Natural killer cell treated with Interleukin-12 subunit alpha and Interleukin-12 subunit beta and Interleukin-15 and Interleukin-18, amount 100 ng/mL, for 72 hours (primary cell): Measurements from ENCODE around the gene BICDL2. TPM values are rescaled to one million over a fixed set of nuclear protein-coding genes. Genes with fewer than 3 reads are reported as not detected.

Experiments
- ATAC-seq, 2 donors: fragments of 150-1000 bp; cut with Tn5 transposase in 1 of 2; sonication (Bioruptor Pico), chemical (Tn5 transposase) in 1 of 2; 2 replicates each; pipeline ENCODE4 v1.10.0; 2021
- DNase-seq: peaks from one replicate; pipeline ENCODE4 v3.0.0; 2022; ENCODE audit warnings: low spot score
- H3K27ac Mint-ChIP-seq, 2 donors: 1 replicate in 1 of 2; 2 replicates in 1 of 2; pipeline ENCODE4 v1.8.0; 2022; ENCODE audit warnings: mixed read lengths in 2 of 2, mild to moderate bottlenecking in 1 of 2, moderate library complexity in 1 of 2
- H3K27me3 Mint-ChIP-seq, 2 donors: 1 replicate in 1 of 2; 2 replicates in 1 of 2; pipeline ENCODE4 v1.8.0; 2022; ENCODE audit warnings: mixed read lengths in 2 of 2
- H3K36me3 Mint-ChIP-seq: one replicate; pipeline ENCODE4 v1.8.0; 2022; ENCODE audit warnings: mixed read lengths
- H3K4me1 Mint-ChIP-seq, 2 donors: 1 replicate in 1 of 2; 2 replicates in 1 of 2; pipeline ENCODE4 v1.8.0; 2022; ENCODE audit warnings: low read depth in 2 of 2, mixed read lengths in 2 of 2, mild to moderate bottlenecking in 1 of 2
- H3K4me3 Mint-ChIP-seq: one replicate; pipeline ENCODE4 v1.8.0; 2022; ENCODE audit warnings: mixed read lengths
- H3K9me3 Mint-ChIP-seq: 2 replicates; pipeline ENCODE4 v1.8.0; 2022; ENCODE audit warnings: mixed read lengths
- total RNA-seq, 2 donors: library from RNA; stranded (reverse); gene quantifications; one replicate each; pipeline ENCODE4 v1.2.3, GENCODE V29; 2022

BICDL2 gene
- total RNA-seq, 2 donors from 2014 or later, result 0.50 to 0.67 TPM

DNA sequence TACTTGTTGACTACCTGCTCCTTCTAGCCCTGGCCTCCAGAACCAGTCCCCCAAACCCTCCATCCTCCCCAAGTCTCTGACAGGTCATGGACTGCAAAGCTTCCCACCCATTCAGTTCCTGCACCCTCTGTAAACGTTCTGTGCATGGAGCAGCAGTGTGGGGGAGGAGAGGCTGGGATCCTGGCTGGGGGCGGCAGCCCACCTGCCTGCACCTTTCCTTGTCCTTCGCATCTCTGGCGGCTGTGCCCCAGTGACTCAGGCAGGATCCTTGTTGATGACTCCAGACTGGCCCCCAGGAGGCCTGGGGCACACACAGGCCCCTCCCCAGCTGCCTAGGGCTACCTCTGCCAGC, 54.9 kb downstream of the BICDL2 start:
- peak overlapping the region; percentile 69 for H3K4me3 Mint-ChIP-seq
- DNase-seq, result no peak
- no peaks in the 10 kb centered on the region for H3K36me3 Mint-ChIP-seq
- H3K27me3 Mint-ChIP-seq, result no peaks in the 10 kb centered on the region
- H3K4me1 Mint-ChIP-seq, result peaks cover 10 to 19% of the 10 kb centered on the region in 2 donors
- H3K9me3 Mint-ChIP-seq, result no peaks in the 10 kb centered on the region
- H3K27ac Mint-ChIP-seq, result peak overlapping the region; percentile 77 to 80
- ATAC-seq, result no peak

DNA sequence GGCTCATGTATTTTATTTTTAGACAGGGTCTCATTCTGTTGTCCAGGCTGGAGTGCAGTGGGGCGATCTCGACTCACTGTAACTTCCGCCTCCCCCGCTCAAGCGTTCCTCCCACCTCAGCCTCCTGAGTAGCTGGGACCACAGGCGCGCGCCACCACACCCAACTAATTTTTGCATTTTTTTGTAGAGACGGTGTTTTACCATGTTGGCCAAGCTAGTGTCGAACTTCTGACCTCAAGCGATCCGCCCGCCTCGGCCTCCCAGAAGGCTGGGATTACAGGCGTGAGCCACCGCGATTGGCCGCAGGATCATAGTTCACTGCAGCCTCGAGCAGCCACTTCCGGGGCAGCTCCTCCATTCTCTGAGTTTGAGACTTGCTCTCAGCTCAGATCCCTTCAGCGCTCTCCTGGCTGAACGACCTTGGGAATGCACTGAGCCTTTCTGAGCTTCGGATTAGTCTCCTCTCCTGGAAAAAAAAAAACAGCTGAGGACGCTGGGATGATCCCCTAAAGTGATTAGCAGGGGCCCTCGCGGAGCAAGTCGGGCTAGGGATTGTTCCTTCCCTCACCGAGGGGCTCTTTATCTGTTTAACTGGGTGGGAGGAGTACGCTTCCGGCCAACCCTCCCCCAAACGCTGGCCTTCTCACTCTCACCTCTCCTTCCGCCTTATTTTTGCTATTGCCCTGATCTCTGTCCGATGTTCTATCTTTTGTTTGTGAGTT, 55.4 kb downstream of the BICDL2 start:
- peak overlapping the region; percentile 69 for H3K4me3 Mint-ChIP-seq
- no peak for DNase-seq
- no peaks in the 10 kb centered on the region for H3K36me3 Mint-ChIP-seq
- H3K27me3 Mint-ChIP-seq, result no peaks in the 10 kb centered on the region
- H3K27ac Mint-ChIP-seq, result peak overlapping the region; percentile 77 to 80
- ATAC-seq, result no peak
- H3K9me3 Mint-ChIP-seq, result no peaks in the 10 kb centered on the region
- peaks cover 10 to 19% of the 10 kb centered on the region in 2 donors for H3K4me1 Mint-ChIP-seq

GRCh38 chr16:2980227-2981176, 56.2 kb downstream of the BICDL2 start, which contains the start of gene PKMYT1:
Gene PKMYT1, minus strand, starts transcription at chr16:2980446. Its CDS starts 789 bp downstream, at chr16:2979657.
- peak; percentile 95 for DNase-seq
- no peaks in the 10 kb centered on the region for H3K36me3 Mint-ChIP-seq
- H3K9me3 Mint-ChIP-seq, result no peaks in the 10 kb centered on the region
- H3K4me3 Mint-ChIP-seq, result peak within 1 kb of the TSS; percentile 69
- no peaks in the 10 kb centered on the region for H3K27me3 Mint-ChIP-seq
- ATAC-seq, result peak; percentile 93 to 95
- H3K27ac Mint-ChIP-seq, result peak within 1 kb of the TSS; percentile 77 to 80
- peaks cover 10 to 19% of the 10 kb centered on the region in 2 donors for H3K4me1 Mint-ChIP-seq

DNA sequence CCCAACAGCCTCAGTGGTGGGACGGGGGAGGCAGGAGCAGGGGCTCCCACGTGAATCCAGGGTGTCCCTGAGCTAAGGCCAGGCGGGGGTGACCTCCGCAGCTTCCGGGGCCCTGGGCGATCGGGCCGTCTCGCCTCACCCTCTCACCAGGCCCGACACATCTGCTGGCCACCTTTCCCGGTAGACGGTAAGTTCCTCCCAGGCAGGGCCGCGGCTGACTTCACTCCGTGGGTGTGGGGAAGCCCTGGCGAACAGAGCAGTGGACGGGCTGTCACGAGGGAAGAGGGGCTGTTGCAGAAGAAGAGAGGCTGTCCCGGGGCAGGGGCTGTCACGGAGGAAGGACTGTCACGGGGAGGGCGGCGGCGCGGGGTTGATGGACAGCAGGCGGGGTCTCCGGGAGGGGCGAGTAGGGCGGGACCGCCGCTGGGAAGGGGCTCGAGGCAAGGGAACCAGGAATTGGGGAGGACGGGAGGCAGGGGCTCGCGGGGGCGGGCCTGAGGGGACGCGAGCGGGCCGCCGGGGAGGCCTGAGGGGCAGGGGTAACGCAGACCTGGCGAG, 57.0 kb downstream of the BICDL2 start:
- H3K27ac Mint-ChIP-seq, result peak overlapping the region in 1 of 2 donors; percentile 49

More for the DNA sequence above, 57.0 kb downstream of the BICDL2 start:
- Mint-ChIP-seq H3K9me3 (no peaks in the 10 kb centered on the region), H3K4me1 (peaks cover 10 to 19% of the 10 kb centered on the region in 2 donors), H3K27me3 (no peaks in the 10 kb centered on the region), H3K36me3 (no peaks in the 10 kb centered on the region), H3K4me3 (peak overlapping the region; percentile 69)
- DNase-seq (no peak), ATAC-seq (peak in 1 of 2 donors; percentile 14)

Other genes with a start within 250 kb of the BICDL2 start
- not detected for gene PRSS33, start 249.4 kb downstream of the BICDL2 start, total RNA-seq
- not detected for gene PRSS41, start 238.5 kb downstream of the BICDL2 start, total RNA-seq
- 10 to 100 TPM in 1 of 2 donors, under 1 TPM in 1; 0.53 to 21.5 TPM for gene PRSS21, start 219.7 kb downstream of the BICDL2 start, total RNA-seq
- gene ZG16B, start 206.6 kb downstream of the BICDL2 start, total RNA-seq, result 10 to 100 TPM in 1 of 2 donors, 1 to 10 TPM in 1; 3.8 to 22.1 TPM
- under 1 TPM; 0.86 TPM for gene PRSS22, start 178.8 kb downstream of the BICDL2 start, total RNA-seq
- 10 to 100 TPM; 21.5 to 24.7 TPM for gene FLYWCH2, start 153.7 kb downstream of the BICDL2 start, total RNA-seq
- 10 to 100 TPM; 66.6 to 85.7 TPM for gene FLYWCH1, start 125.0 kb downstream of the BICDL2 start, total RNA-seq
- not detected for gene KREMEN2, start 72.7 kb downstream of the BICDL2 start, total RNA-seq
- gene PAQR4, start 67.6 kb downstream of the BICDL2 start, total RNA-seq, result 10 to 100 TPM; 19.7 to 39.1 TPM
- 100 to 1,000 TPM in 1 of 2 donors, 10 to 100 TPM in 1; 76.4 to 251 TPM for gene PKMYT1, start 56.5 kb downstream of the BICDL2 start, total RNA-seq
- under 1 TPM in 1 of 2 donors, not detected in 1; 0.47 TPM for gene CLDN9, start 24.0 kb downstream of the BICDL2 start, total RNA-seq
- gene CLDN6, start 18.8 kb downstream of the BICDL2 start, total RNA-seq, result not detected
- gene TNFRSF12A, start 16.6 kb downstream of the BICDL2 start, total RNA-seq, result 1 to 10 TPM; 6.4 to 6.5 TPM
- 10 to 100 TPM; 14.3 to 18.4 TPM for gene HCFC1R1, start 13.0 kb downstream of the BICDL2 start, total RNA-seq
- 10 to 100 TPM; 33.6 to 58.8 TPM for gene THOC6, start 12.9 kb downstream of the BICDL2 start, total RNA-seq
- 10 to 100 TPM; 54.3 to 66.6 TPM for gene MMP25, start 9.6 kb upstream of the BICDL2 start, total RNA-seq
- gene IL32, start 28.7 kb upstream of the BICDL2 start, total RNA-seq, result 1,000 to 10,000 TPM in 1 of 2 donors, 100 to 1,000 TPM in 1; 678 to 1,235 TPM
- gene ZSCAN10, start 62.4 kb upstream of the BICDL2 start, total RNA-seq, result under 1 TPM in 1 of 2 donors, not detected in 1; 0.22 TPM
- not detected for gene ZNF205, start 75.6 kb upstream of the BICDL2 start, total RNA-seq
- gene ZNF213, start 98.1 kb upstream of the BICDL2 start, total RNA-seq, result 10 to 100 TPM in 1 of 2 donors, 1 to 10 TPM in 1; 8.5 to 11.6 TPM
- gene OR1F1, start 151.3 kb upstream of the BICDL2 start, total RNA-seq, result not detected
- 10 to 100 TPM; 16.6 to 18.9 TPM for gene ZNF200, start 198.2 kb upstream of the BICDL2 start, total RNA-seq
- under 1 TPM; 0.26 to 0.31 TPM for gene MEFV, start 219.7 kb upstream of the BICDL2 start, total RNA-seq
- gene ZNF263, start 246.5 kb upstream of the BICDL2 start, total RNA-seq, result 10 to 100 TPM; 23.2 to 24.5 TPM